ENCODE results near the gene VAX1.
"Not testable (repeated sequence)": the region's sequence is repeated elsewhere in the genome, so short reads cannot be mapped to it uniquely, and the experiment has no call there.

Gene VAX1

GRCh38 chr10:117137911-117138642 lies at the start of gene VAX1:
TSS of gene VAX1 (minus strand) at chr10:117138270. CDS start at chr10:117138056, 214 bp downstream.
- Histone ChIP-seq H2AFZ (ENCODE audit: low read length, unreplicated experiment) (no peak within 1 kb of the TSS), H3K27ac (ENCODE audit: low read depth, low read length) (no peak within 1 kb of the TSS), H3K79me2 (ENCODE audit: control insufficient read depth, insufficient read depth, low read length, unreplicated experiment) (no peaks in the 10 kb centered on the region), H3K4me3 (ENCODE audit: low read depth, low read length) (peak within 1 kb of the TSS; percentile 63), H3K4me1 (ENCODE audit: control insufficient read depth, insufficient read depth, low read length, unreplicated experiment) (no peaks in the 10 kb centered on the region), H3K27me3 (ENCODE audit: insufficient read depth, low read length) (peaks cover 97% of the 10 kb centered on the region), H3K36me3 (ENCODE audit: insufficient read depth, low read length) (no peaks in the 10 kb centered on the region)

GRCh38 chr10:117186832-117187615 lies 49.0 kb upstream of the VAX1 start:
- Histone ChIP-seq H3K79me2 (ENCODE audit: control insufficient read depth, insufficient read depth, low read length, unreplicated experiment) (no peaks in the 10 kb centered on the region), H3K27ac (ENCODE audit: low read depth, low read length) (no peak overlapping the region), H2AFZ (ENCODE audit: low read length, unreplicated experiment) (no peak overlapping the region), H3K27me3 (ENCODE audit: insufficient read depth, low read length) (peaks cover 23% of the 10 kb centered on the region), H3K4me3 (ENCODE audit: low read depth, low read length) (no peak overlapping the region), H3K36me3 (ENCODE audit: insufficient read depth, low read length) (no peaks in the 10 kb centered on the region), H3K4me1 (ENCODE audit: control insufficient read depth, insufficient read depth, low read length, unreplicated experiment) (no peaks in the 10 kb centered on the region)

- peaks cover 19% of the 10 kb centered on the region for H3K27me3 ChIP-seq (ENCODE audit: insufficient read depth, low read length)
- H2AFZ ChIP-seq (ENCODE audit: low read length, unreplicated experiment); H3K79me2 ChIP-seq (ENCODE audit: control insufficient read depth, insufficient read depth, low read length, unreplicated experiment); H3K27ac ChIP-seq (ENCODE audit: low read depth, low read length); H3K36me3 ChIP-seq (ENCODE audit: insufficient read depth, low read length); H3K4me1 ChIP-seq (ENCODE audit: control insufficient read depth, insufficient read depth, low read length, unreplicated experiment); H3K4me3 ChIP-seq (ENCODE audit: low read depth, low read length): not testable (repeated sequence)
These were observed 47.7 kb upstream of the VAX1 start for GRCh38 chr10:117185817-117186216.

GRCh38 chr10:117184821-117185220 lies 46.8 kb upstream of the VAX1 start:
- H3K79me2 ChIP-seq (ENCODE audit: control insufficient read depth, insufficient read depth, low read length, unreplicated experiment): no peaks in the 10 kb centered on the region
- peaks cover 29% of the 10 kb centered on the region for H3K27me3 ChIP-seq (ENCODE audit: insufficient read depth, low read length)
- no peak overlapping the region for H3K4me3 ChIP-seq (ENCODE audit: low read depth, low read length)
- H3K36me3 ChIP-seq (ENCODE audit: insufficient read depth, low read length): no peaks in the 10 kb centered on the region
- no peaks in the 10 kb centered on the region for H3K4me1 ChIP-seq (ENCODE audit: control insufficient read depth, insufficient read depth, low read length, unreplicated experiment)
- H2AFZ ChIP-seq (ENCODE audit: low read length, unreplicated experiment): no peak overlapping the region
- no peak overlapping the region for H3K27ac ChIP-seq (ENCODE audit: low read depth, low read length)

- Histone ChIP-seq H3K36me3 (ENCODE audit: insufficient read depth, low read length) (no peaks in the 10 kb centered on the region), H2AFZ (ENCODE audit: low read length, unreplicated experiment) (no peak overlapping the region), H3K27ac (ENCODE audit: low read depth, low read length) (no peak overlapping the region), H3K4me1 (ENCODE audit: control insufficient read depth, insufficient read depth, low read length, unreplicated experiment) (no peaks in the 10 kb centered on the region), H3K79me2 (ENCODE audit: control insufficient read depth, insufficient read depth, low read length, unreplicated experiment) (no peaks in the 10 kb centered on the region), H3K4me3 (ENCODE audit: low read depth, low read length) (no peak overlapping the region), H3K27me3 (ENCODE audit: insufficient read depth, low read length) (peaks cover 32% of the 10 kb centered on the region)
These were observed 46.2 kb upstream of the VAX1 start for GRCh38 chr10:117184296-117184695.

- H3K4me1 ChIP-seq (ENCODE audit: control insufficient read depth, insufficient read depth, low read length, unreplicated experiment): peaks cover 4% of the 10 kb centered on the region
- H3K27ac ChIP-seq (ENCODE audit: low read depth, low read length): no peak overlapping the region
- no peaks in the 10 kb centered on the region for H3K79me2 ChIP-seq (ENCODE audit: control insufficient read depth, insufficient read depth, low read length, unreplicated experiment)
- no peak overlapping the region for H3K4me3 ChIP-seq (ENCODE audit: low read depth, low read length)
- no peak overlapping the region for H2AFZ ChIP-seq (ENCODE audit: low read length, unreplicated experiment)
- H3K27me3 ChIP-seq (ENCODE audit: insufficient read depth, low read length): peaks cover 58% of the 10 kb centered on the region
- no peaks in the 10 kb centered on the region for H3K36me3 ChIP-seq (ENCODE audit: insufficient read depth, low read length)
These were observed 40.1 kb upstream of the VAX1 start for GRCh38 chr10:117178190-117178589.

- Histone ChIP-seq H3K27me3 (ENCODE audit: insufficient read depth, low read length) (peaks cover 71% of the 10 kb centered on the region), H3K27ac (ENCODE audit: low read depth, low read length) (no peak overlapping the region), H3K4me1 (ENCODE audit: control insufficient read depth, insufficient read depth, low read length, unreplicated experiment) (peaks cover 4% of the 10 kb centered on the region), H3K4me3 (ENCODE audit: low read depth, low read length) (peak overlapping the region; percentile 73), H2AFZ (ENCODE audit: low read length, unreplicated experiment) (peak overlapping the region; percentile 50), H3K36me3 (ENCODE audit: insufficient read depth, low read length) (no peaks in the 10 kb centered on the region), H3K79me2 (ENCODE audit: control insufficient read depth, insufficient read depth, low read length, unreplicated experiment) (no peaks in the 10 kb centered on the region)
These were observed 37.9 kb upstream of the VAX1 start for GRCh38 chr10:117175901-117176534.

GRCh38 chr10:117175215-117175900 lies 37.3 kb upstream of the VAX1 start:
- peaks cover 4% of the 10 kb centered on the region for H3K4me1 ChIP-seq (ENCODE audit: control insufficient read depth, insufficient read depth, low read length, unreplicated experiment)
- peak overlapping the region; percentile 73 for H3K4me3 ChIP-seq (ENCODE audit: low read depth, low read length)
- no peaks in the 10 kb centered on the region for H3K79me2 ChIP-seq (ENCODE audit: control insufficient read depth, insufficient read depth, low read length, unreplicated experiment)
- no peak overlapping the region for H3K27ac ChIP-seq (ENCODE audit: low read depth, low read length)
- no peaks in the 10 kb centered on the region for H3K36me3 ChIP-seq (ENCODE audit: insufficient read depth, low read length)
- peaks cover 71% of the 10 kb centered on the region for H3K27me3 ChIP-seq (ENCODE audit: insufficient read depth, low read length)
- H2AFZ ChIP-seq (ENCODE audit: low read length, unreplicated experiment): peak overlapping the region; percentile 50

GRCh38 chr10:117174439-117175214 lies 36.6 kb upstream of the VAX1 start:
- H3K27ac ChIP-seq (ENCODE audit: low read depth, low read length): no peak overlapping the region
- H3K4me3 ChIP-seq (ENCODE audit: low read depth, low read length): peak overlapping the region; percentile 73
- peaks cover 71% of the 10 kb centered on the region for H3K27me3 ChIP-seq (ENCODE audit: insufficient read depth, low read length)
- peaks cover 4% of the 10 kb centered on the region for H3K4me1 ChIP-seq (ENCODE audit: control insufficient read depth, insufficient read depth, low read length, unreplicated experiment)
- no peaks in the 10 kb centered on the region for H3K36me3 ChIP-seq (ENCODE audit: insufficient read depth, low read length)
- no peaks in the 10 kb centered on the region for H3K79me2 ChIP-seq (ENCODE audit: control insufficient read depth, insufficient read depth, low read length, unreplicated experiment)
- H2AFZ ChIP-seq (ENCODE audit: low read length, unreplicated experiment): peak overlapping the region; percentile 50

- H3K36me3 ChIP-seq (ENCODE audit: insufficient read depth, low read length): no peaks in the 10 kb centered on the region
- no peak overlapping the region for H2AFZ ChIP-seq (ENCODE audit: low read length, unreplicated experiment)
- H3K27ac ChIP-seq (ENCODE audit: low read depth, low read length): no peak overlapping the region
- peaks cover 2% of the 10 kb centered on the region for H3K4me1 ChIP-seq (ENCODE audit: control insufficient read depth, insufficient read depth, low read length, unreplicated experiment)
- no peaks in the 10 kb centered on the region for H3K79me2 ChIP-seq (ENCODE audit: control insufficient read depth, insufficient read depth, low read length, unreplicated experiment)
- peaks cover 93% of the 10 kb centered on the region for H3K27me3 ChIP-seq (ENCODE audit: insufficient read depth, low read length)
- H3K4me3 ChIP-seq (ENCODE audit: low read depth, low read length): no peak overlapping the region
These were observed 32.2 kb upstream of the VAX1 start for GRCh38 chr10:117170244-117170643.

Data from ACC112 (cell line).